Heart right ventricle (tissue), 16 donors: ENCODE results near the gene SLC1A2. TPM values are rescaled to one million over a fixed set of nuclear protein-coding genes. Genes with fewer than 3 reads are reported as not detected.

Source experiments
- ATAC-seq, 8 donors: fragments of 200-7000 bp; cut with Tn5 transposase; one replicate each; pipeline ENCODE4 v1.9.1; 2020; ENCODE audit warnings: mild to moderate bottlenecking in 8 of 8, moderate library complexity in 8 of 8, moderate number of reproducible peaks in 1 of 8
- DNase-seq, 2 donors: peaks; one replicate each; pipeline ENCODE4 v3.0.0-alpha.2; 2020
- H3K27ac ChIP-seq, 10 donors: fragments of 200-600 bp; sonication (generic) in 2 of 10; one replicate each; pipeline versions ENCODE4 v1.5.0 to v1.8.0; 2020 to 2022; ENCODE audit warnings: mild to moderate bottlenecking in 3 of 10
- H3K27me3 ChIP-seq, 7 donors: fragments of 200-600 bp; one replicate each; pipeline ENCODE4 v1.8.0; 2021 to 2022; ENCODE audit warnings: mild to moderate bottlenecking in 2 of 7
- H3K36me3 ChIP-seq, 9 donors: fragments of 200-600 bp; sonication (generic) in 1 of 9; one replicate each; pipeline versions ENCODE4 v1.5.0 to v1.8.0; 2020 to 2022; ENCODE audit warnings: mild to moderate bottlenecking in 2 of 9
- H3K4me1 ChIP-seq, 9 donors: fragments of 200-600 bp; sonication (generic) in 1 of 9; one replicate each; pipeline versions ENCODE4 v1.5.0 to v1.8.0; 2020 to 2022; ENCODE audit warnings: mild to moderate bottlenecking in 4 of 9
- H3K4me3 ChIP-seq, 10 donors: fragments of 200-600 bp; sonication (generic) in 2 of 10; one replicate each; pipeline versions ENCODE4 v1.5.0 to v1.8.0; 2020 to 2022; ENCODE audit warnings: mild to moderate bottlenecking in 7 of 10, moderate library complexity in 2 of 10
- H3K9me3 ChIP-seq, 11 donors: fragments of 200-600 bp in 10 of 11; sonication (generic) in 2 of 11; one replicate each; pipeline versions ENCODE4 v1.5.0 to v1.8.0; 2013 to 2022; ENCODE audit warnings: mild to moderate bottlenecking in 2 of 11, control low read depth in 1 of 11, moderate library complexity in 1 of 11
- CTCF ChIP-seq, 9 donors: fragments of 200-600 bp; sonication (generic) in 2 of 9; IDR thresholded peaks; one replicate each; pipeline versions ENCODE4 v1.5.0 to v1.8.0; 2021 to 2022; ENCODE audit warnings: antibody characterized with exemption in 9 of 9, mild to moderate bottlenecking in 5 of 9, moderate library complexity in 1 of 9
- WGBS, 2 donors: extraction: QIAGEN DNeasy Blood & Tissue Kit; methylation state at CpG; one replicate each; pipeline ENCODE4 v1.1.7; 2013; ENCODE audit warnings: inconsistent platforms in 1 of 2; 5-methylcytosine and 5-hydroxymethylcytosine counted together
- intact Hi-C, 10 donors: fragments of 100-400 bp; cut with DNase I; formaldehyde crosslinking; loops; one replicate each; pipeline versions ENCODE4 v1.11.1 to v1.14.2; 2022
- polyA plus RNA-seq, 2 donors: library from polyadenylated mRNA; stranded (reverse); fragments of 200-250 nt; gene quantifications; one replicate each; pipeline ENCODE4 v1.2.3, GENCODE V29; 2013
- total RNA-seq, 10 donors: library from RNA; stranded (reverse); fragmentation: NEBNext Ultra II Directional in 3 of 10; extraction: Animal tissue kit (Norgen Biotek cat#: 25700) in 3 of 10; gene quantifications; one replicate each; pipeline versions ENCODE4 v1.2.1 to v1.2.4, GENCODE V29; 2021 to 2023
- donor health status: Arrhythmogenic right ventricular cardiomyopathy.
- donor health status: ischemic (EF 13 %, LVEDD 7.1; RV severe dilation, severe dysfunction).
- donor health status: healthy with polysubstance abuse.
- donor health status: DM: no; HTN: yes; CAD: no.
- donor health status: DM: no; HTN: no; CAD: no.
- donor health status: ischemic (EF 25% LVEDD 6.9; RV normal size, moderate dysfunction).
- donor health status: ischemic (EF 25% LVEDD 5.7; RV mildly dilated, moderate dysfunction).
- donor health status: healthy.
- donor health status: DM: yes; HTN: yes; CAD: no.
- donor health status: Ischemic cardiomyopathy.
- donor health status: ischemic (EF 35%, LVEDD 5.7; RV mildly dilated, moderate dysfunction).
- donor health status: nonischemic (EF 11% LVEDD 7.7; RV severe dilation, severe dysfunction).
- donor health status: DM: yes; HTN: yes; CAD: no.
- donor health status: PGD.
- donor health status: ischemic (EF 29% LVEDD 5.4; RV normal size, mild dysfunction).
- donor health status: nonischemic (EF 23%, LVEDD 6.1; RV moderate dilation, normal function).

The SLC1A2 gene
- total and polyA plus RNA-seq, 12 donors, result 0.29 to 25.8 (median 3.4) TPM

GRCh38 chr11:35357923-35358322 is 61.4 kb downstream of the SLC1A2 start:
- intact Hi-C loops, result no loop called here
- Histone ChIP-seq H3K36me3 (no peaks in the 10 kb centered on the region), H3K27me3 (no peaks in the 10 kb centered on the region), H3K27ac (peak overlapping the region in 3 of 10 donors; percentile 7 to 77 (median 20)), H3K4me3 (no peak overlapping the region), H3K9me3 (no peaks in the 10 kb centered on the region), H3K4me1 (peaks cover 0 to 35% (median 21%) of the 10 kb centered on the region in 9 donors)
- ATAC-seq (no peak), DNase-seq (no peak)
- WGBS, 2 donors, result 83 to 88% methylated on average over 5 of the region's 5 CpGs
- TF ChIP-seq CTCF (IDR thresholded peaks at IDR 0.05), result no peak

- intact Hi-C loops, result no loop called here
- ATAC-seq (no peak), DNase-seq (no peak)
- H3K9me3 ChIP-seq, result no peaks in the 10 kb centered on the region
- H3K36me3 ChIP-seq, result no peaks in the 10 kb centered on the region
- no peak overlapping the region for H3K4me3 ChIP-seq
- H3K27me3 ChIP-seq, result no peaks in the 10 kb centered on the region
- H3K27ac ChIP-seq, result peak overlapping the region in 4 of 10 donors; percentile 11 to 69 (median 20)
- WGBS, 2 donors, result 91 to 95% methylated on average over 5 of the region's 5 CpGs
- TF ChIP-seq CTCF (IDR thresholded peaks at IDR 0.05), result no peak
- peaks cover 0 to 48% (median 21%) of the 10 kb centered on the region in 9 donors for H3K4me1 ChIP-seq
Observed at GRCh38 chr11:35355102-35355749, 64.1 kb downstream of the SLC1A2 start.

GRCh38 chr11:35354644-35355043 is 64.7 kb downstream of the SLC1A2 start:
- H3K9me3 ChIP-seq, result no peaks in the 10 kb centered on the region
- H3K4me3 ChIP-seq, result no peak overlapping the region
- ATAC-seq, result no peak
- H3K4me1 ChIP-seq, result peaks cover 0 to 42% (median 15%) of the 10 kb centered on the region in 9 donors
- no peak for DNase-seq
- WGBS, 2 donors, result 85 to 90% methylated on average over 7 of the region's 7 CpGs
- no peaks in the 10 kb centered on the region for H3K27me3 ChIP-seq
- no peak for TF ChIP-seq CTCF (IDR thresholded peaks at IDR 0.05)
- intact Hi-C loops, result no loop called here
- peak overlapping the region in 2 of 10 donors; percentile 11 to 69 for H3K27ac ChIP-seq
- H3K36me3 ChIP-seq, result no peaks in the 10 kb centered on the region

GRCh38 chr11:35352077-35352888 is 67.1 kb downstream of the SLC1A2 start:
- peak overlapping the region in 4 of 10 donors; percentile 33 to 67 (median 53) for H3K27ac ChIP-seq
- TF ChIP-seq CTCF (IDR thresholded peaks at IDR 0.05), result no peak
- H3K36me3 ChIP-seq, result no peaks in the 10 kb centered on the region
- peaks cover 0 to 30% (median 8%) of the 10 kb centered on the region in 9 donors for H3K4me1 ChIP-seq
- ATAC-seq (peak in 7 of 8 donors; percentile 22 to 95 (median 77)), DNase-seq (peak; percentile 29 to 54)
- 51 to 55% methylated on average over 3 of the region's 3 CpGs for WGBS, 2 donors
- H3K9me3 ChIP-seq, result no peaks in the 10 kb centered on the region
- no peaks in the 10 kb centered on the region for H3K27me3 ChIP-seq
- intact Hi-C loops, result no loop called here
- H3K4me3 ChIP-seq, result no peak overlapping the region
